Stimulated activated CD8-positive, alpha-beta memory T cell treated with anti-CD3 and anti-CD28 coated beads, Interleukin-15, amount 100 ng/mL, for 48 hours (primary cell): ENCODE results near the gene KIAA0825.

Source experiments
- DNase-seq, 2 donors: peaks; one replicate each; pipeline ENCODE4 v3.0.0-alpha.2; 2020; ENCODE audit warnings: low read depth in 2 of 2

The KIAA0825 gene

GRCh38 chr5:94505327-94506068, 112.9 kb downstream of the KIAA0825 start:
- no peak for DNase-seq

- no peak for DNase-seq
Measured at GRCh38 chr5:94503677-94504076, 114.7 kb downstream of the KIAA0825 start.

- no peak for DNase-seq
Measured at GRCh38 chr5:94501365-94501764, 117.0 kb downstream of the KIAA0825 start.

GRCh38 chr5:94499806-94500205, 118.6 kb downstream of the KIAA0825 start:
- no peak for DNase-seq

GRCh38 chr5:94498199-94498598, 120.2 kb downstream of the KIAA0825 start:
- DNase-seq = no peak

GRCh38 chr5:94485067-94485466, 133.3 kb downstream of the KIAA0825 start:
- DNase-seq = no peak

- DNase-seq = no peak
Measured at GRCh38 chr5:94481059-94481458, 137.3 kb downstream of the KIAA0825 start.

- DNase-seq = no peak
Measured at GRCh38 chr5:94480486-94480885, 137.9 kb downstream of the KIAA0825 start.

GRCh38 chr5:94473936-94474335, 144.5 kb downstream of the KIAA0825 start:
- DNase-seq = no peak

- DNase-seq = no peak
Measured at GRCh38 chr5:94471521-94471920, 146.9 kb downstream of the KIAA0825 start.

- no peak for DNase-seq
Measured at GRCh38 chr5:94470802-94471201, 147.6 kb downstream of the KIAA0825 start.

- no peak for DNase-seq
Measured at GRCh38 chr5:94469894-94470329, 148.5 kb downstream of the KIAA0825 start.

- no peak for DNase-seq
Measured at GRCh38 chr5:94467954-94468930, 150.2 kb downstream of the KIAA0825 start.

GRCh38 chr5:94467346-94467953, 151.0 kb downstream of the KIAA0825 start:
- DNase-seq = no peak

GRCh38 chr5:94463739-94464138, 154.7 kb downstream of the KIAA0825 start:
- no peak for DNase-seq

- no peak for DNase-seq
Measured at GRCh38 chr5:94461131-94461530, 157.3 kb downstream of the KIAA0825 start.

- no peak for DNase-seq
Measured at GRCh38 chr5:94459915-94460314, 158.5 kb downstream of the KIAA0825 start.

GRCh38 chr5:94457788-94458187, 160.6 kb downstream of the KIAA0825 start:
- no peak for DNase-seq

- DNase-seq = no peak
Measured at GRCh38 chr5:94445726-94446125, 172.7 kb downstream of the KIAA0825 start.

- DNase-seq = no peak
Measured at GRCh38 chr5:94442991-94443390, 175.4 kb downstream of the KIAA0825 start.

- DNase-seq = no peak
Measured at GRCh38 chr5:94442076-94442475, 176.3 kb downstream of the KIAA0825 start.

GRCh38 chr5:94440015-94440414, 178.4 kb downstream of the KIAA0825 start:
- no peak for DNase-seq
